ENCODE results near the gene CORO2A.

- no peak for TF ChIP-seq POLR2AphosphoS5 (IDR thresholded peaks at IDR 0.05; ENCODE audit: insufficient read depth in 1 of 2, low read depth in 1 of 2)
- no peak for TF ChIP-seq POLR2A (IDR thresholded peaks at IDR 0.05)
Observed at GRCh38 chr9:98206754-98207153, 14.3 kb upstream of the CORO2A start.

All from vagina (tissue), 2 donors.